Fibroblast of skin of right quadriceps (primary cell): ENCODE results near the gene IFNL3.
A peak's percentile ranks its signal among the peaks of the same experiment; 100 is the strongest.

Source experiments
- DNase-seq: peaks from one replicate; pipeline ENCODE4 v3.0.0-alpha.2; 2013

The IFNL3 gene

GRCh38 chr19:39212375-39212742 is 32.4 kb downstream of the IFNL3 start:
- DNase-seq: peak; percentile 5

- DNase-seq: no peak
Observed at GRCh38 chr19:39211731-39212374, 33.0 kb downstream of the IFNL3 start.

GRCh38 chr19:39209196-39209595 is 35.6 kb downstream of the IFNL3 start:
- DNase-seq: no peak

DNA sequence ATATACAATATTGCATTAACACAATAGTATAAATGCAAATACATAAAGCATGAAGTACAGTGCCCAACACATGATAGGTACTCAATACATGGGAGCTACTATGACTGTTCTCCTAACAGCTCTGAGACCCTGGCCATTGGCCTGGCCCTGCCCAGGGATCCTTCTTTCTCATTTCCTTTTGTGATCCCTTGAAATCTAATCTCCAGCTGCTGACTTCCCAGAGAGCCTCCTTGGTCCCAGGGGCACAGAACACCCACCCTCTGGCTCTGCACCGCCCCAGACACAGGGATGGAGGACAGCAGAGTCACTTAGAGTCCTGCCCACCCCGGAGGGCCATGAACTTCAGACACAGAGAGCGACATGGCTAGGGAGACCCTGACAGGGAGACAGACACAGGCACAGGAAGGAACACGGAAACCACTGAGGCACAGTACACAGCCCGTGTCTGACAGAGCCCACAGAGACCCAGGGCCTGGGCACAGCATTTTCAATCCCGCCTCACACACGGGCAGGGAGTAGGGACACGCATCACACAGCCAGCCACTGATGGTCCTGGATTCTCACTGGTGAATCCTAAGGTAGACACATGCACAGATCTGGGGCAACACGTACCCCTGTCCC is 36.5 kb downstream of the IFNL3 start:
- DNase-seq: no peak

DNA sequence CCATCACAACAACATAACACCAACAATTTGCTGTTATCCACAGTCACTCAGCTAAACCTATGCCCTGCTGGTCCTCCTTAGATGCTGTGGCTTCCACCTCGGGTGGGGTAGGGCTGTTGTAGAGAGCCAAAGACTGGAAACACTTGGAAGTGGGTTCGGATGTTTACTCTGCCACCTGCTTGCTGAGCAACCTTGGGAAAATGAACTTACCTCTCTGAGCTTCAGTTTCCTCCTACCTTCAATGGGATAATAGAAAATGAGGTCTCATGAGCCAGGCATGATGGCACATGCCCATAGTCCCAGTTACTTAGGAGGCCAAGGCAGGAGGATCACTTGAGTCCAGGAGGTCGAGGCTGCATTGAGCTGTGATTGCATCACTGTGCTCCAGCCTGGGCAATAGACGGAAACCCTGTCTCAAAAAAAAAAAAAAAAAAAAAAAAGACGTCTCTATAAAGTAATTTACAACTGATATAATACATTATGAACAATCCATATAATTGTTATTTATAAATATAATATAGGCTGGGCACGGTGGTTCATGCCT is 37.4 kb downstream of the IFNL3 start:
- DNase-seq: no peak

DNA sequence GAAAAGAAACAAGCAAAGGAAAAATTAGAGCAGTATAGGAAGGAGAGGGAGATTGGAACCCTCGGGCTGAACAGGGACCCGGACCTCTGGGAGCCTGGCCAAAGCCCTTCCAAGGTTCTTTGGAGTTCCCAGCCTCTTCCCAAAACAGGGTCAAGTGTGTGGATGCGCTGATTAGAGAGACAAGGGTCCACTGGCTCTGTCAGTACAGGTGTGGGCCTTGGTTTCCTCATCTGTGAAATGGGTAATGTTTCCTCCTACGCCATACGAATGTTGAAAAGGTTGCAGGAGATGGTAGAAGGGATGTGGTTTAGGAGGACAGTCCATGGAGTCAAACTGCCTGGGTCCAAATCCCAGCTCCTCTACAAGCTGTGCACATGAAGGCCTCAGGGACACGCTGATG is 38.7 kb downstream of the IFNL3 start:
- DNase-seq: no peak

GRCh38 chr19:39205449-39205764 is 39.4 kb downstream of the IFNL3 start:
- no peak for DNase-seq

- DNase-seq: no peak
Observed at GRCh38 chr19:39203372-39204341, 41.1 kb downstream of the IFNL3 start, which contains the start of gene SYCN. TSS of gene SYCN (minus strand) at chr19:39204263. CDS start at chr19:39204254, 9 bp downstream.

DNA sequence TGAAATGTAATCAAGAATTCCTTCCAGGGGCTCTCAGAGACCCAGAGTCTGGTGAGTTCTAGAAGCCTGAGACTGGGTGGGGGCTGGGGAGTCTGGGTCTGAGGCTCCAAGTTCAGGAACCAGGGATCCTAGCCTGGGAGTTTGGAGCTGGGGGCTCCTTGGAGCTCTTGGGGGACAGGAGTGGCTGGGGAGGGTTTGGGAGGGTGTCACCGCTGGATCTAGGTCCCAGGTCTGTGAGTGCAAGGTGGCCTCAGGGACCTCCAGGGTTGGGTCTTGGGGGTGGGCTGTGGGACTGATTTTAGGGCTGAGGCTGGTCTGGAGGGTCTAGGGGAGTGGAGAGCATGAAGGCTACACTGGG is 41.8 kb downstream of the IFNL3 start:
- DNase-seq: no peak

- DNase-seq: no peak
Observed at GRCh38 chr19:39200803-39201115, 44.0 kb downstream of the IFNL3 start.

- DNase-seq: no peak
Observed at GRCh38 chr19:39200066-39200802, 44.6 kb downstream of the IFNL3 start.

- DNase-seq: no peak
Observed at GRCh38 chr19:39199025-39199424, 45.8 kb downstream of the IFNL3 start.

- DNase-seq: no peak
Observed at GRCh38 chr19:39197808-39198207, 47.0 kb downstream of the IFNL3 start.

- DNase-seq: no peak
Observed at GRCh38 chr19:39196860-39197562, 47.8 kb downstream of the IFNL3 start, which contains the start of gene NCCRP1. TSS of gene NCCRP1 (plus strand) at chr19:39196964. CDS start at chr19:39196983, 19 bp downstream.

GRCh38 chr19:39196320-39196719 is 48.5 kb downstream of the IFNL3 start:
- no peak for DNase-seq

DNA sequence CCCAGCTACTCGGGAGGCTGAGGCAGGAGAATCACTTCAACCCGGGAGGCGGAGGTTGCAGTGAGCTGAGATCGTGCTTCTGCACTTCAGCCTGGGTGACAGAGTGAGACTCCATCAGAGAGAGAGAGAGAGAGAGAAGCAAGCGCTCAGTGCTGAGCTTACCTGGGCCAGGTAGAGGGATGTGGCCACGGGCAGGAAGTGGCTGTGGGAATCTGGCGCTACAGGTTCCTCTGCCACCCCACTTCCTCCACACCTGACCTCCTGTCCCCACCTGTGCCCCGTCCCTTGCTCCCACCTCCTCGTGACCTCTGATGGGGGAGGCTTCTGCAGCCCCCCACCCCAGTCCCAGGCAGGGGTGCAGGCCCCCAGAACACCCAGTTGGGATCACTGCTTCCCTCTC is 49.1 kb downstream of the IFNL3 start:
- no peak for DNase-seq

DNA sequence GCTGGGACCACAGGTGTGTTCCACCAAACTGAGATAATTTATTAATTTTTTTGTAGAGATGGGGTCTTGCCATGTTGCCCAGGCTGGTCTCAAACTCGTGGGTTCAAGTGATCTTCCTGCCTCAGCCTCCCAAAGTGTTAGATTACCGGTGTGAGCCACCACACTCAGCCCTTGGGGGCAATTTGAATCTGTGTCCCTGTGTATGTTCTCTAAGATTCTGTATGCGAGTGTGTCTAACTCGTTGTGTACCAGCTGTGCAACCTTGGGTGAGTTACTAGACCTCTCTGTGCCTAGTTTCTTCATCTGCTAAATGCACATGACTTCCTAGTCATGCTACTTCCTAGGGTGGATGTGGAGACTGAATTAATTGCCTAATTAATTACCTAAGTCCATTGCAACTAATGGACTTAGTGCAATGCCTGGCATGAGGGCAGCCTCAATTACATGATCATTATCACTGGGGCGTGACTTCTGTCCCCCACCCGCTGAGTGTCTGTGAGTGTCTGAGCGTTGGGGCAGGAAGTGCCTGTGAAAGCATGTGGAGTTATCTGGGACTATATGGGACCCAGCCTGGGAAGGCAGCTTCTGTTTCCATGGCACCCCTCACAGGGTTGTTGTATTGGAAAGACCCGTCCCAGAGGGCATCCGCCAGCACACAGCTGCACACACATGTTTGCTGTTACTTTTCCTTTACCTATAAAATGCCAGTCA is 49.8 kb downstream of the IFNL3 start:
- DNase-seq: no peak

DNA sequence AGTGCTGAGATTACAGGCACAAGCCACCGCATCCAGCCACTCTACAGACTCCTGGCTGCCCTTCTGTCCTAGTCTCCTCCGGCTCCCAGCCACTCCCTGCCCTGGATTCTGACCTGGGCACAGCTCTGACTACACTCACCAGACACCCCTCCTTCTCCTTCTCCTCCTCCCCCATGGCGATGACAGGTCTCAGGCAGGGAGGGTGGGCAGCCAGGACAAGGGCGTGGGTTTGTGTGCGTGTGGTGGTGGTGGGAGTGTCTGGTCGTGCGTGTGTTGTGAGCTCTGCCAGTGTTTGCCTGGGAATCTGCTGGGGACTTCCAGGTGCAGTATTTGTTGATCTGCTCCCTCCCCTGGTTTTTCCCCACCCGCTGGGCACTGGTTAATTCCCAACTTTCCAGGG is 51.0 kb downstream of the IFNL3 start:
- no peak for DNase-seq
